Measurements from ENCODE around the gene SIM1. TPM values are rescaled to one million over a fixed set of nuclear protein-coding genes. Genes with fewer than 3 reads are reported as not detected.

SIM1 gene
- total and polyA plus RNA-seq, 7 experiments from 2014 or later: not detected

GRCh38 chr6:100456908-100457235 lies 7.8 kb downstream of the SIM1 start:
- peaks cover 7 to 64% (median 33%) of the 10 kb centered on the region in 11 donors for H3K9me3 Mint-ChIP-seq
- no peak for DNase-seq
- H3K9me3 ChIP-seq (ENCODE audit: control insufficient read depth in 2 of 3, low read length in 3 of 3): peaks cover 0 to 26% (median 0%) of the 10 kb centered on the region in 3 experiments
- no peak overlapping the region for H3K4me3 ChIP-seq (ENCODE audit: low read length)
- ChIA-PET POLR2A (no interaction called here), CTCF (no interaction called here)
- H3K27ac ChIP-seq (ENCODE audit: low read depth, low read length): no peak overlapping the region
- H3K4me1 Mint-ChIP-seq: peaks cover 0 to 7% (median 4%) of the 10 kb centered on the region in 7 donors
- no peaks in the 10 kb centered on the region for H3K36me3 ChIP-seq (ENCODE audit: control insufficient read depth in 2 of 3, insufficient read depth in 3 of 3, low read length in 3 of 3)
- peaks cover 46 to 86% (median 67%) of the 10 kb centered on the region in 5 donors for H3K27me3 Mint-ChIP-seq
- peak overlapping the region in 1 of 9 donors; percentile 49 for H3K27ac Mint-ChIP-seq
- ATAC-seq: no peak
- no peak overlapping the region for H3K4me3 Mint-ChIP-seq
- intact Hi-C loops (cut with micrococcal nuclease): loop anchor here in 1 of 2 donors (1.0 kb wide), 1 partner anchor 8 kb away; no protein-coding TSS in a partner anchor
- H3K36me3 Mint-ChIP-seq: peaks cover 0 to 12% (median 1%) of the 10 kb centered on the region in 5 donors
- H3K4me1 ChIP-seq (ENCODE audit: control insufficient read depth in 2 of 2, insufficient read depth in 2 of 2, low read length in 2 of 2): peaks cover 0 to 8% of the 10 kb centered on the region in 2 donors
- peaks cover 30 to 62% of the 10 kb centered on the region in 2 donors for H3K27me3 ChIP-seq (ENCODE audit: control insufficient read depth in 2 of 2, insufficient read depth in 2 of 2, low read length in 2 of 2)

- peaks cover 29 to 60% of the 10 kb centered on the region in 2 donors for H3K27me3 ChIP-seq (ENCODE audit: control insufficient read depth in 2 of 2, insufficient read depth in 2 of 2, low read length in 2 of 2)
- Mint-ChIP-seq H3K4me3 (peak overlapping the region in 3 of 10 donors; percentile 23 to 33 (median 29)), H3K4me1 (peaks cover 0 to 5% (median 1%) of the 10 kb centered on the region in 7 donors), H3K9me3 (peaks cover 7 to 61% (median 33%) of the 10 kb centered on the region in 11 donors), H3K27me3 (peaks cover 41 to 80% (median 63%) of the 10 kb centered on the region in 5 donors), H3K36me3 (peaks cover 0 to 12% (median 1%) of the 10 kb centered on the region in 5 donors), H3K27ac (peak overlapping the region in 2 of 9 donors; percentile 22 to 49)
- DNase-seq (no peak), ATAC-seq (no peak)
- peaks cover 0 to 2% of the 10 kb centered on the region in 2 donors for H3K4me1 ChIP-seq (ENCODE audit: control insufficient read depth in 2 of 2, insufficient read depth in 2 of 2, low read length in 2 of 2)
- H3K4me3 ChIP-seq (ENCODE audit: low read length): no peak overlapping the region
- intact Hi-C loops (cut with micrococcal nuclease): no loop called here
- POLR2A ChIA-PET: no interaction called here
- CTCF ChIA-PET: no interaction called here
- H3K9me3 ChIP-seq (ENCODE audit: control insufficient read depth in 2 of 3, low read length in 3 of 3): peaks cover 0 to 26% (median 0%) of the 10 kb centered on the region in 3 experiments
- no peaks in the 10 kb centered on the region for H3K36me3 ChIP-seq (ENCODE audit: control insufficient read depth in 2 of 3, insufficient read depth in 3 of 3, low read length in 3 of 3)
- H3K27ac ChIP-seq (ENCODE audit: low read depth, low read length): no peak overlapping the region
Measured at GRCh38 chr6:100456141-100456907, 8.4 kb downstream of the SIM1 start.

- H3K4me3 Mint-ChIP-seq: peak overlapping the region in 2 of 10 donors; percentile 29 to 38
- peaks cover 0 to 5% (median 0%) of the 10 kb centered on the region in 7 donors for H3K4me1 Mint-ChIP-seq
- intact Hi-C loops (cut with micrococcal nuclease): no loop called here
- ATAC-seq (no peak), DNase-seq (no peak)
- Histone ChIP-seq H3K27me3 (ENCODE audit: control insufficient read depth in 2 of 2, insufficient read depth in 2 of 2, low read length in 2 of 2) (peaks cover 26 to 52% of the 10 kb centered on the region in 2 donors), H3K9me3 (ENCODE audit: control insufficient read depth in 2 of 3, low read length in 3 of 3) (peaks cover 0 to 24% (median 0%) of the 10 kb centered on the region in 3 experiments), H3K4me1 (ENCODE audit: control insufficient read depth in 2 of 2, insufficient read depth in 2 of 2, low read length in 2 of 2) (no peaks in the 10 kb centered on the region), H3K36me3 (ENCODE audit: control insufficient read depth in 2 of 3, insufficient read depth in 3 of 3, low read length in 3 of 3) (no peaks in the 10 kb centered on the region), H3K4me3 (ENCODE audit: low read length) (no peak overlapping the region), H3K27ac (ENCODE audit: low read depth, low read length) (no peak overlapping the region)
- peaks cover 35 to 72% (median 57%) of the 10 kb centered on the region in 5 donors for H3K27me3 Mint-ChIP-seq
- CTCF ChIA-PET: no interaction called here
- POLR2A ChIA-PET: no interaction called here
- peaks cover 7 to 60% (median 28%) of the 10 kb centered on the region in 11 donors for H3K9me3 Mint-ChIP-seq
- peaks cover 0 to 12% (median 1%) of the 10 kb centered on the region in 5 donors for H3K36me3 Mint-ChIP-seq
- H3K27ac Mint-ChIP-seq: peak overlapping the region in 4 of 9 donors; percentile 22 to 81 (median 50)
Measured at GRCh38 chr6:100455230-100456124, 9.2 kb downstream of the SIM1 start.

GRCh38 chr6:100454551-100455229 lies 10.0 kb downstream of the SIM1 start:
- Mint-ChIP-seq H3K27me3 (peaks cover 28 to 65% (median 50%) of the 10 kb centered on the region in 5 donors), H3K9me3 (peaks cover 7 to 55% (median 27%) of the 10 kb centered on the region in 11 donors), H3K36me3 (peaks cover 0 to 12% (median 1%) of the 10 kb centered on the region in 5 donors), H3K4me1 (peaks cover 0 to 5% (median 0%) of the 10 kb centered on the region in 7 donors), H3K4me3 (peak overlapping the region in 1 of 10 donors; percentile 38), H3K27ac (peak overlapping the region in 3 of 9 donors; percentile 46 to 81 (median 54))
- peaks cover 0 to 23% (median 0%) of the 10 kb centered on the region in 3 experiments for H3K9me3 ChIP-seq (ENCODE audit: control insufficient read depth in 2 of 3, low read length in 3 of 3)
- DNase-seq (no peak), ATAC-seq (no peak)
- no peak overlapping the region for H3K4me3 ChIP-seq (ENCODE audit: low read length)
- no peaks in the 10 kb centered on the region for H3K36me3 ChIP-seq (ENCODE audit: control insufficient read depth in 2 of 3, insufficient read depth in 3 of 3, low read length in 3 of 3)
- ChIA-PET CTCF (no interaction called here), POLR2A (no interaction called here)
- H3K27me3 ChIP-seq (ENCODE audit: control insufficient read depth in 2 of 2, insufficient read depth in 2 of 2, low read length in 2 of 2): peaks cover 21 to 45% of the 10 kb centered on the region in 2 donors
- H3K27ac ChIP-seq (ENCODE audit: low read depth, low read length): no peak overlapping the region
- intact Hi-C loops (cut with micrococcal nuclease): no loop called here
- no peaks in the 10 kb centered on the region for H3K4me1 ChIP-seq (ENCODE audit: control insufficient read depth in 2 of 2, insufficient read depth in 2 of 2, low read length in 2 of 2)

GRCh38 chr6:100453701-100454521 lies 10.8 kb downstream of the SIM1 start:
- Histone ChIP-seq H3K4me1 (ENCODE audit: control insufficient read depth in 2 of 2, insufficient read depth in 2 of 2, low read length in 2 of 2) (no peaks in the 10 kb centered on the region), H3K36me3 (ENCODE audit: control insufficient read depth in 2 of 3, insufficient read depth in 3 of 3, low read length in 3 of 3) (no peaks in the 10 kb centered on the region), H3K27me3 (ENCODE audit: control insufficient read depth in 2 of 2, insufficient read depth in 2 of 2, low read length in 2 of 2) (peaks cover 21 to 39% of the 10 kb centered on the region in 2 donors), H3K4me3 (ENCODE audit: low read length) (no peak overlapping the region), H3K27ac (ENCODE audit: low read depth, low read length) (no peak overlapping the region), H3K9me3 (ENCODE audit: control insufficient read depth in 2 of 3, low read length in 3 of 3) (peaks cover 0 to 23% (median 0%) of the 10 kb centered on the region in 3 experiments)
- Mint-ChIP-seq H3K4me1 (peaks cover 0 to 5% (median under 1%) of the 10 kb centered on the region in 7 donors), H3K4me3 (no peak overlapping the region), H3K9me3 (peaks cover 3 to 47% (median 20%) of the 10 kb centered on the region in 11 donors), H3K36me3 (peaks cover 0 to 9% (median 1%) of the 10 kb centered on the region in 5 donors), H3K27me3 (peaks cover 20 to 65% (median 42%) of the 10 kb centered on the region in 5 donors), H3K27ac (peak overlapping the region in 1 of 9 donors; percentile 69)
- ChIA-PET CTCF (no interaction called here), POLR2A (no interaction called here)
- ATAC-seq (no peak), DNase-seq (no peak)
- intact Hi-C loops (cut with micrococcal nuclease): no loop called here

Data from naive thymus-derived CD4-positive, alpha-beta T cell (primary cell).